Activated T-cell treated with anti-CD3 and anti-CD28 coated beads, Interleukin-2, amount 50 U/mL, for 1 hour (primary cell): Measurements from ENCODE around the gene VIL1.

Experiments used
- DNase-seq: peaks from one replicate; pipeline ENCODE4 v3.0.0-alpha.2; 2020

The VIL1 gene

GRCh38 chr2:218446547-218446946 is 27.6 kb downstream of the VIL1 start:
- DNase-seq, result no peak

GRCh38 chr2:218447072-218447471 is 28.1 kb downstream of the VIL1 start:
- DNase-seq, result no peak

GRCh38 chr2:218448934-218449333 is 30.0 kb downstream of the VIL1 start:
- DNase-seq, result no peak

- no peak for DNase-seq
Observed at GRCh38 chr2:218452079-218452478, 33.2 kb downstream of the VIL1 start.

- DNase-seq, result no peak
Observed at GRCh38 chr2:218456849-218457248, 37.9 kb downstream of the VIL1 start.

- no peak for DNase-seq
Observed at GRCh38 chr2:218458598-218458997, 39.7 kb downstream of the VIL1 start.

GRCh38 chr2:218465987-218466633 is 47.2 kb downstream of the VIL1 start:
- DNase-seq, result no peak

GRCh38 chr2:218470448-218470847 is 51.5 kb downstream of the VIL1 start:
- no peak for DNase-seq

- no peak for DNase-seq
Observed at GRCh38 chr2:218471036-218471435, 52.1 kb downstream of the VIL1 start.

GRCh38 chr2:218471982-218472381 is 53.1 kb downstream of the VIL1 start:
- no peak for DNase-seq

GRCh38 chr2:218472988-218473387 is 54.1 kb downstream of the VIL1 start:
- no peak for DNase-seq

- DNase-seq, result no peak
Observed at GRCh38 chr2:218474527-218474926, 55.6 kb downstream of the VIL1 start.

- no peak for DNase-seq
Observed at GRCh38 chr2:218476676-218477075, 57.8 kb downstream of the VIL1 start.

GRCh38 chr2:218477247-218477646 is 58.3 kb downstream of the VIL1 start:
- DNase-seq, result no peak

- DNase-seq, result no peak
Observed at GRCh38 chr2:218478544-218478943, 59.6 kb downstream of the VIL1 start.

- no peak for DNase-seq
Observed at GRCh38 chr2:218479595-218479994, 60.7 kb downstream of the VIL1 start.

- no peak for DNase-seq
Observed at GRCh38 chr2:218482651-218483050, 63.7 kb downstream of the VIL1 start.

GRCh38 chr2:218485986-218486667 is 67.2 kb downstream of the VIL1 start:
- no peak for DNase-seq

GRCh38 chr2:218500501-218501060 is 81.7 kb downstream of the VIL1 start:
- DNase-seq, result no peak

GRCh38 chr2:218501665-218502064 is 82.7 kb downstream of the VIL1 start:
- no peak for DNase-seq
